Activated CD4-positive, CD25-positive, alpha-beta regulatory T cell treated with anti-CD3 and anti-CD28 coated beads, Interleukin-2, amount 50 U/mL, for 24 hours (primary cell): Measurements from ENCODE around the gene SEZ6.

Experiments used
- ATAC-seq, 2 donors: fragments of 150-1000 bp; cut with Tn5 transposase; one replicate each; pipeline ENCODE4 v1.10.0; 2021; ENCODE audit warnings: mild to moderate bottlenecking in 1 of 2, moderate library complexity in 1 of 2

Gene SEZ6

DNA sequence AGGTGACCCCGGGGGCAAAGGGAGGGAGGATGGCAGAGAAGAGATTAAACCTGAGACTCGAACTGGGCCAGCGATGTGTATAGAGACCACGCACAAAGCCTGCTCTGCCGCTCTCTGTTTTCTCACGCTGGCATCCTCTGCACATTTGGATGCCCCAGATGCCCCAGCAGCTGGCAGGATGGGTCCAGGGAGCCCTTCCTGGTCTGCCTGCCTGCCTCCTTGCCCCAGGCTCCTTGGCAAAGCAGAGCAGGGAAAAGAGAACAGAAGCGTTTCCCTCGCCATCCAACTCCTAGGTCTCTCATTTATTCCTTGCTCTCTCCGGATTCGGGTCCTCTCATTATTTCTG, 31.9 kb upstream of the SEZ6 start:
- ATAC-seq: no peak

DNA sequence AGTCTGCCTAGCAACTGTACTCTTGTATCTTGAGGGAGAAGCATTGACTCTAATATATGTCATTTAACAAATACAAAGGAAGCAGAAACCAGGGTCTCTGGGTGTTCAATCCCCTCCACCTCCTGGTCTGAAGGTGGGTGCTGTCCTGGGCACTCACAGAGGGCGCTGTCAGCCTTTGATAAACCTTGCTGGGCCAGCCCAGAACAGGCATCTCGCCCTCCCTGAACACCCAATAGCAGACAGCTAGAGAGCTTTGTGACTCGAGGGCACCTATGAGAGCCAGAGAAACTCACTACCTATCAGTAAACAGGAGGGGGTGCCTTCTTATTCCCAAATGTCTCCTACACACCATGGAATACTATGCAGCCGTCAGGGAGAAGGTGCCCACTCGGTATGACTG, 30.8 kb upstream of the SEZ6 start:
- ATAC-seq: no peak

DNA sequence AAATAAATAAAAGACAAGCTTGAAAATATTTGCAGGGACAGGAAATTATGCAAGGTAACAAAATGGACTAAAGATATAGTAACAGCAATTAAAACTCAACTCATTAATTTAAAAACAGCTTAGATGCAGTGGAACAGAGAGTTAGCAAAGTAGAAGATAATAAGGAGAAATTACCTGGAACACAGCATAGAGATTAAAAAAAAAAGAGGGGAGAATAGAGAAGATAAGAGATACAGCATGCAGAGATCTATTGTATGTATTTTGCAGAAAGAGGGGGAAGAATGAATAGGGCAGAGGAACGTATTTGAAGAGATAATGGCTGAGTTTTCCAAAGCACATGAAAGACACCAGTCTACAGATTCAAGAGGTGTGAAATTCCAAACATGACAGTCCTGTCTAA, 28.7 kb upstream of the SEZ6 start:
- ATAC-seq: no peak

DNA sequence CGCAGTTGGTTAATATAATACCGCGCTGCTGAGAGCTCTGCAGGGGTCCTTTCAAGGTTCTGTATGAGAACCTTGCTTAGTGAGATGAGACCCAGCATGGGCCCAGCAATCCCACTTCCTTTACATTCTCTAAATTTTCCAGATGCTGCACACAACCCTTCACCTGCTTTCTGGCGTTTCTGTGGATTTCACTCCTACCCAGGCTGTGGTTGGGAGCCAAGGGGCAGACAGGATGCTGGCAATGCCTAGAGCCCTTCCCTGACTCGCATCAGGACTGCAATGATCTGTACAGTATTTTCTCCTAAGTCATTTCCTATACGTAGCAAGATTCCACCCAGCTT, 27.0 kb upstream of the SEZ6 start:
- ATAC-seq: no peak

DNA sequence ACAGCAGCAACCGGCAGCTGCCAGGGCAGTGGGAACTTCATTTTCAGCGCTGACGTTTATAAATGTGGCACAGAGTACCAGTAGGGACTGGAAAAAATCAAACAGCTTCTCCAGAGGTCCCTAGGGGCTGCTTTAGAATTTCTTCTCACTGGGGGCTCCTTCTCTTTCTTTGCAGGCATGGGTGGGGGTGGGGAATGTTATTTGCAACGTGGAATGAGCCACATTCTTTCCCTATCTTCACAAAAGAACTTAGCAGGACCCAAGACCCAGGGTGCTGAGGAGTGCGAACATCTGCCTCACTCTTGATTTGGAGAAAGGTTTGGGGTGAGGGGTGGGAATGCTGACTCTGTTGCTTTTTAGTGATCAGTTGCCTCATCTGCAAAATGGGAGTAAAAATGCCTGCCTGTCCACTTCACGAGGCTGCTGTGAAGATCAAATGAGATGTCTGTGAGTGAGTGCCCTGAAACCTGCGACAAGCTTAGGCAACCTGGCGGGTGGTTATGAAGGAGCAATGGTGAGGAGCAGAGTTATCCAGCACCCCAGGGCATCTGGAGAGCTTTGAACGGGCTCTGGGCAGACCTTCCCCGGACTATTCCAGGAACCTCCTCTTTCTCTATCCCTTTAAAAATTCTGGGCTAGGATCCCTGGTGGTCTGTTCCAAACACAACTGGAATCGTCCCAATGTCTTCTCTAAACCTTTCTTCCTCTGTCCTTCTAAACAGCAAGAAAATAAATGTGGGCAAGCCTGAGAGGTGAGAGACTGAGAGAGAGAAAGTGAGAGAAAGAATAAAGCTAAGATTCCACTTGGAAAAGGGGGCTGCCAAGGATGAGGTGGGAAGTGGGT, 26.4 kb upstream of the SEZ6 start:
- no peak for ATAC-seq

DNA sequence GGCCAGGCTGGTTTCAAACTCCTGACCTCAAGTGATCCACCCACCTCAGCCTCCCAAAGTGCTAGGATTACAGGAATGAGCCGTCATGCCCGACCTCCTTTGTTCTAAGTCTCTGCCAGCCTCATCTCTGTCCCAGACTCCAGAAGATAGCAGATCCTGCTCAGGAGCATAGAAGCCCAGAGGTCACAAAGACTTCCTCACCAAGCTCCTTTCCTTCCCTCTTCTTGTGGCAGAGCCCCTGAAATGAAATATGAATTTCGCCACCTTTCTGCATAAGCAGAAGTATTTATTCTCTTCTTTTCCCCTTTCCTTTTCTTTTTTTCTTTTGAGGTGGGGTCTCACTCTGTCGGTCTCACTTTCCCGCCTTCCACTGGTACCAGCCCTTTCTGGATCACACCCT, 25.7 kb upstream of the SEZ6 start:
- ATAC-seq: no peak

DNA sequence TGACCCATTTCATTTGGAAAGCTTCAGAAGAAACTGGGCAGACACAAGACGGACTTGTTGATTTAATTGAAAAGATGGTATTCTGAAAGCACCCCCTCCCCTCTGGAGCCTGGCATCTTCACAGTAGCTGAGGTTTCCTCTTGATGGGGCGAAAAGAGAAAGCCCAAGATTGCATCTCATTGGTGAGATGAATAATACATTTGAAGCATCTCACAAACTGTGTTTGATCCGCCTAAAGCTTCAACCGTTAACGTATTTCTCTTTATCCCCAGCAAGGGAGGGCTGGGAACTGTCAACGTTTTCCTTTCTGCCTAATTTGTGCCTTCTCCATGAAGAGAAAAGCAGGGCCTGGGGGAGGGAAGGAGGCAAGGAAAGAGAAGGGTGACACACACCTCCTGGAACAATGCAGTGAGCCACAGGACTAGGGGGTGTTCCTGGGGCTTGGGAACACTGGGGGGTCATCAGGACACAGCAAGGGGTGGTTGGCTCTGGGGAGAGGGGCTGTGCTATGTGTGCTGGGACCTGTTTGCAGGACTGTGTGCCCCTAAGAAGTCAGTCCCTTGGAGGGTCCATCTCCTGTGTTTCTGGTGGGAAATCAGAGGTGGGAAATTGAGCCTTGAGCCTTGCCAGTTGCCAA, 18.6 kb upstream of the SEZ6 start:
- no peak for ATAC-seq

DNA sequence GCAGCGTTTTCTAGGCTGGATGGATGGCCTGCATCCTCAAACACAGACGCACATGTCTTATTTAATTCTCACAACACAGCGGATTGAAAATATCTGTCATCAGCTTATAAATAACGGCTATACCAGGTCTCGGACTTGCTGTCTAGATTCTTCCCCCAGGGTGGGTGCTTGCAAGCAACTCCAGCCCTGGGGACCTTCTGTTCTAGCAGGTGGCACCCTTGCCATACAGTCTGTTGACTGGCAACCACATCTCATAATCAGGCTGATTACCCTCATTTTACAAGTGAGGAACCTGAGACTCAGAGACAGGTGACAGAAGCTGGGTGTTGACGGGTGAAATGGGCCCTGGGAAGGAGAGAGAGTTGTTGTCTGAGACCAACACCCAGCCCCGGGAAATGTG, 16.2 kb upstream of the SEZ6 start:
- ATAC-seq: no peak

DNA sequence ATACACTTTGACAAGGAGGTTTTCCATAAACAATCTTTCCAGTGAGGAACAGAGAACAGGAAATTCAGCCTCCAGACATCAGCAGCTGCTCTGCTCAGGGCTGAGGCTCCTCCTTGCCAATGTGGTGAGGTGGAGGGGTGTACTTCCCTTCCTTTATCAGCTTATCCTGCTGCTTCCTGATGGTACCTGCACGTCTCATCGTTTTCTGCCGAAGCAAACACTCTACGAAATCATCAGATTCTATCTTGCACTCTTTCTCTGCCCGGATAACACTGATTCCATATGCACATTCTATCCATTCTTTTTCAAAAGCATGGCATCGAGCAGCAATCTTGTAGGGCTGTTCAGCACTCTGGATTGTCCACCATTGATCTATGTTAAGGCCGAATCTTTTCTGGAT, 15.4 kb upstream of the SEZ6 start:
- no peak for ATAC-seq

DNA sequence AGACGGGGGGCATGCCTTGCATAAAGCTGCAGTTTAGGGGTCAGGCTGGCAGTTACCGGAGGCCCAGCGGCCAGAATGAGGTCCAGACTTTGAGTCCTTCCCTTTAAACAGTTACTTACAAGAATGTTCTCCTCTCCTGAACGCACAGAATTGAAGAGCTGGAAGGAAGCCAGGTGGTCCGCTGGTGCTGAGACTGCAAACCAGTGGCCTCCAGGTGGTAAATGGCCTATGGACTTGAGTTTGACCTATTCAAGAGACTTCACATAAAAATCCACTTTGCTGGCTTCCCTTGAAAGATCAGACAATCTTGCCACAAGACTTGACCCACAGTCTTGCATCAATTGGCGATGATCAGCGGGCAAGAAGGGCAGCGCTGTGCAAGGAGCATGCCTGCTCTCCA, 14.7 kb upstream of the SEZ6 start:
- ATAC-seq: no peak

DNA sequence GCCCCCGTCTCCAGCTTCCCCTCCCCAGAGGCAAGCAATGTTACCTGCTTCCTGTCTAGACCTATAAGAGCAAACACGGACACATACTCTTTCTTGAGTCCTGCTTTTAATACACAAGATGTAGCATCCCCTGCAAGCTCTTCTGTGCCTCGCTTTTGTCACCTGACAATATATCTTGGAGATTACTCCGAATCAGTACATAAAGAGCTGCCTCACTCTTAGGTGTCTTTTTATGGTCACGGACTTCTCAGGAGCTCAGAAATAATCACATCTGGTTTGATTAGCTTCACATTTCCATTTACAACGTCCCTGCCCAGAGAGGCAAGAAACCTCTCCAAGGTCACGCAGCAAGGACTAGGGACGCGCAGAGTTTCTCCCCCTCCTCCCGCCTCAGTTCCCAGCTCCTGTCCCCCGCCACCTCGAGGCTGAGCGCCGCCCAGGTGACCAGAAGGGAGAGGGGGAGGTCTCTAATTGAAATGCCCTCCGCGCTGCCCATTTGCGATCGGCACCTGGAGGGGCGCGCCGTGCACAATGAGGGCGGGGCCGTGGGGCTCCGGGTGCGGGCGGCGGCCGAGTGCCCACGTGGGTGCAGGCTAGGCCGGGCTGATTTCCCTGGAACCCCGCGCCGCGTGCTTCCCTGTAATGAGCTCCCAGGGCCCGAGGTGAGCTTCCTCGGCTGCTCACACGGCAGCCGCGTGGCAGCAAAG, 13.8 kb upstream of the SEZ6 start:
- peak in 1 of 2 donors; percentile 44 for ATAC-seq

DNA sequence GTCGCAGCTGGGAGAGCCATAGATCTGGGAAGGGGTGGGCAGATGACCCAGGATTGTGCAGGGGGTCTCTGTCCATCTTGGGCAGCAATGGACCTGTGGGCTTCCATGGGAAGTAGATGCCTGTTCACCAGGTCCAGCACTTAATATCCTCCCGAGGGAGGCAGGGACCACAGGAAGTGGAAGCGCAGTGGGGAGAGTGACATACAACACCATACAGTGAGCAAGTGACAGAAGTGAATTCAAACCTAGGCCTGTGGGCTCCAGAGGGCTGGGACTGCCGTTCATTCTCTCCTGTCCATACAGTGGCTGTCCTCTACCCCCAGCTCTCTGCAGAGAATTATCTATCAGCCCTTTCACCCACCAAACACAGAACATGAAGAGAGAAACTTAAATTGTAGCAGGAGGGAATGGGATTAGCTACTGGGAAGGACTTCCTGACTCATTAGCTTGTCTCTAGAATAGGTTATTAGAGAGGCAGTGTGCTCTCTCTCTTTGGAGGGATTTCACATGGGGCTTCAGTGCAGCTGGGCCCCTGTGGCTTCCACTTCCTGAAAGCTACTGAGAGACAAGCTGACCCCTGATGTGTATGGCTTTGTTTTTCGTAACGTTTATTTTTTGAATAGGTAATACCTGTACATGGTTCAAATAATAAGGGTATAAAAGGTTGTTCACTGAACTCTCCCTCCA, 13.1 kb upstream of the SEZ6 start:
- no peak for ATAC-seq

DNA sequence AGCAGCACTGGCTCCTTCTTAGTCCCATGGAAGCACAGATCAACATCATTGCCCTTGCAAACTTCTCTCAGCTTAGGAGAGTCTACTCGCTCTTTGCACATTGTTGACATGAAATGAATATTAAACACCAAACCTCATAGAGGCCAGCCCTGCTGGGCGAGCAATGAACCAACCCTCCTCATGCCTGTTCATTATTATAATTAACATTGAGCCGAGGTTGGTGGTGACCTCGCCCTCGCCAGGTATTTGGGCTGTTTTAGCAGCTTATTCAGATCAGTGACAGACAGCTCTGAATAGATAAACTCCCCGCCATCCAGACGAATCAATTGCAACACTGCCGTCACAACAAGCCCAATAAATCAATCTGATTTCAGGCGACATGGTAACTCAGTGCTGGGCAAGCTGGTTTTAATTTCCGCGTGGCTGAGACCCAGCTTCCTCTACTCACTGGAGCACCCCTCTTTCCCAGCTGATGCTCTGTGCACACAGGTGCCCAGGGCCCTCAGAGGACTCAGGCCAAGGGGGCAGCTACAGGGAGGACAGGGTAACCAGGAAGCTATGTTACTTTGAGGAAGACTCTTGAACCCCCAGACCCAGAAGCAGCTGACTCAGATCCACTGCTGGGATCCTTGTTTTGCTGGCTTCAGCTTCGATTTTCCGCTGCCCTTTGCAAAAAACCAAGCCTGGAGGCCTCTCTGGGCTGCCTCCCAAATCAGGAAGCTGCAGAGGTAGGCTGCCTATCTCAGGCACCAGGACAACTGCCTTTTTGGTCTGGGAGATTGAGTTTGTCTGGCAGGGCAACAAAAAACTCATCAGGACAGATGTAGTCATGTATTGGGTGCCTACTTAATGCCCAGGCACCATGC, 10.7 kb upstream of the SEZ6 start:
- no peak for ATAC-seq

DNA sequence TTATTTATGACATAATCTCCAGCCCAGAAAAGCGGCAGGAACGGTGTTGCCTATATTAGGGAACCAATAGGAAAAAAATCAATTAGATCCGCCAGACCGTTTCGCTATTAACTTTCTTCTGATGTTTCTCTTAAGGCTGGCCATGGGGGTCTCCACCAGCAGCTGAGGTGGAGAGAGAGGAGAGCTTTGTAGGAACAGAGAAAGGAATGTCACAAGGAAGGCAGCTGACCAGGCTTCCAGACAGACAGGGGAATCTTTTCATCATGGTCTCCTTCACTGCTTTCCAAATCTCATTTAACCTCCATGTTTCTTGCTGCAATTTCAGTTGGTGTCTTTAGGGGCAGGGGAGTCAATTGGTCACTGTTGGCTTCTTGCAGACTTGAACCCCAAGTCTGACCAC, 8.9 kb upstream of the SEZ6 start:
- ATAC-seq: no peak

DNA sequence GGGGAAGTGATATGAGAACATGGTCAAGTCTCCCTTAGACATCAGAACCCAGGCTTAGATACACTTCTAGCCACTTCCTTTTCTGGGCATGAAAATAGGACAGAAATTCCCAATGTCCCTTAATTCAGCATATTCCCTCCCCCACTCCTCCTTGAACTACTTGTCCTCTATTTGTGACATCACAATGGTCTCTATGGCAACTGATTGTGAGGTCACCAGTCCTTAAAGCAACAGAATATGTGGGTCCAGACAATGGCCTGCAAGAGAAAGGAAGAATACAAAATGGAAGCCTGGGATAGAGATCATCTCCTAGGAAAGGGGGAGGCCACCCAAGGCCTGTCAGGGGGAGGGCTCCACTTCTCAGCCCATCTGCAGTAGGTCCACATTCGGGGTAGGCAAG, 6.7 kb upstream of the SEZ6 start:
- no peak for ATAC-seq

DNA sequence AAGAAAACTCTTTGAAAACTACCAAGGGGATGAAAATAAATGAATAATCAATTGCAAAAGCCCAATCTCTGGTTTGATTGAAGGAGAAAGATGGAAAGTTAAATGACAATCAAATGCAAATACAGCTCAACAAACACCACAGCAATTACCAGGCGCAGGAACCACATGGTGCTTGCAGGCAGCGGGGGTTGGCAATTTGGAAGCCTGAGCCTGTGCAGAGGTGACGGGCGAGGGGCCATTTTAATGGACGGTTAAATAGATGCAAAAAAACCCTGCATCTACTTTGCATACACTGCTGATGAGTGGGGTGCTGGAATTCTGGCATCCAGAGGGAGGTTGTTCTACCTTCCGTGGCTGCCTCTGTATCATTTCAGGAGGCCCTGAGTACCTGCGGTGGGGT, 4.8 kb upstream of the SEZ6 start:
- no peak for ATAC-seq

DNA sequence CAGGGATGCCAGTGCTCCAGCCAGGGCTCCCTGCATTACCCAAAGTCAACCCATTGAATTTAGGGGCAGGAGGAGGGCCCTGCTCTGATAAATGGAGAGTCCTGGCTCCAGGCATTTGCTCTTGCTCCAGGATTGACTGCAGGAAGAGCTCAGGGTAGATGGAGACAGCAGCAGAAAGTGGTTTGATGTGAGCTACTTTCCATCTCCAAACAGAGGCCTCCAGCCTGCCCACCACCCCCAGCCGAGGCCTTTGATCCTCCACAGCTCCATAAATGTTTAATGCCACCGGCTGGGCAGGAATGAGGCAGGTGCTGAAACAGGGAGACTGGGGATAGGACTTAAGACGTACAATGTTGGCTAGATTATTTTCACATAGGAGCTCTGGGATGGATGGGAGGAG, 4.3 kb upstream of the SEZ6 start:
- ATAC-seq: no peak

DNA sequence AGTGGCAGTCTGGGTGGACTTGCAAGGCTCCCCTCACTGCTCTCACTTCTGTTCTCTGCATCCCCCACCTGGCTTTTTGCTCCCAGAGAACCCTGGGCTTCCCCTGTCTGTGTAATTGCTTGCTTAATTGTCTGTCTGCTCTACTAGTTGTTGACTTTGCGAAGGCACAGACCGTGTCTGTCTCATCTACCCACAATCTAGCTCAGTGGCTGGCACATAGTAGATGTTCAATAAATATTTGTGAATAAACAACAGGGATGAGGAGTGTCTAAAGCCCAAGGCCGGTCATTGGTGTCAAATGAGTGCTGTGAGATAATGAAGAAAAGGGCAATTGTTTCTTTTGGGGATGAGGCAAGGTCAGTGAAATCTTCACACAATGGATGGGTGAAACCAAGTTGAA, 2.8 kb upstream of the SEZ6 start:
- ATAC-seq: no peak

DNA sequence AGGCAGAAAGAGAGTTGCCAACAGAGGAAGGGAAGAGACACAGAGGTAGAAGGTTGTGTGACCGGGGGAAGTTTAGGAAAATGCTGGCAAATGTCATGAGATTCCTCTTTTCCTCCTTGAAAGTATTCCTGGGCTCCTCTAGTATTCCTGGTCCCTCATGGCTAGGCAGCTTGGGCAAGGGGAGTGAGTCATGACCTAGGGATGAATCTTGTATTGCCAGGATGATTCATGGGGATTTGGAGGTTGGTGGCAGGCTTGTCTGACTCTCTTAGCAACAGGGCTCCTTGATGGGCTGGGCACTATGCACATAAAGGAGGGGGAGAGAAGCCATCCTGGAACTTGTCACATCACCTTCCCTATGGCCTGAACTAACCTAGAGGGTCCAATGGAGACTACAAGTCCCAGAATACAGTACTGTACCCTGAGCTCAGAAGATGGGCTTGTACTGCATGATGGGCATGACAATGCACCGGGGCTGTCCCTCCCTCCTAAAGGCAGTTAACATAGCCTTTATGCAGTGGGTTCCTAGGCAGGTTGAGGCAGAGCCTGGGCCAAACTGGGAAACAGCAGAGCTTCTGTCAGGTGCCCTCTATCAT, 2.1 kb upstream of the SEZ6 start:
- no peak for ATAC-seq

DNA sequence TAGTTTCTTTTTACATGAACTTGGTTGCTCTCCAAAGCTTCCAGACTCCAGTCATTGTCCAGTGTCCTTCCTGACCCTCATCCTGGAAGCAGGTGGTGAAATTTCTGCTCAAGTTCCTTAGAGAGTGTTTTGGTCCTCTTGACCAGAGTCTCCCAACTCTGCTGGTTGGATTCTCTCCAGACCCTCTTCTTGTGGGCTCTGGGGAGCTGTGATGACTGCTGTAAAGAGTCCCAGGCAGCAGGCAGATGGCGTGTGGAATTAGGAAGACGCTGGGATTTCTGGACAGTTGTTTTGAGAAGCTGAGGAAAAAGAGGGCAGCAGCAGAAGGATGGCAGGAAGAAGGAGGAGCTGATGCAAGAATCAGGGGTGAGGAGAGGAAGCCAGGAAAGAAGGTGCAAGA, 1.6 kb upstream of the SEZ6 start:
- no peak for ATAC-seq

DNA sequence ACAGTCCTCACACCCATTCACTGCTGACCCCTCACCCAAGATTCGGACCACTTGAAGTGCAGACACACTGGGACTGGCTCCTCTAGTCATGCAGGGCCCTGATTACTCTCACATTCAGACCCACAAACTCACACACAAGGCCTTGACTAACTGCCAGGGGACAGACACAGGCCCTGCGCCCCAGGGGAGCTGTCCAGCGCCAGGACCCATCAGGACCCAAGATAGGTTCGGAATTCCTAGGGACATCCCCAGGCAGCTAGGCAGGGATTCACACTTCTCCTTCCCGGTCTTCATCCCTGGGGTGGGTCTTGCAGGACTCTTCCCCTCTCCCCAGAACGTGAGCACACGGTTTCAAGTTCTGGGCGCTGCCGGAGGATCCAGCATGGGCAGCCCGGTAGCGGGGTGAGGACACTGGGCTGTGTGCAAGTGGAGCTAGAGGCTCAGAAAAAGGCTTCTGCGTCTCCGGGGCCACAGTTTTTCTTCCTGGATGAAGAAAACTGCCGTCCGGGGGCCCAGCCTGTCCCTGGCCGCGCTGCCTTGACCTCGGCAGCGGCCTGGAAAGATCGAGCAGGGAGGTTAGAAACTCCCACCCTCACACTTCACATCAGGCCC, 1.6 kb downstream of the SEZ6 start:
- no peak for ATAC-seq

DNA sequence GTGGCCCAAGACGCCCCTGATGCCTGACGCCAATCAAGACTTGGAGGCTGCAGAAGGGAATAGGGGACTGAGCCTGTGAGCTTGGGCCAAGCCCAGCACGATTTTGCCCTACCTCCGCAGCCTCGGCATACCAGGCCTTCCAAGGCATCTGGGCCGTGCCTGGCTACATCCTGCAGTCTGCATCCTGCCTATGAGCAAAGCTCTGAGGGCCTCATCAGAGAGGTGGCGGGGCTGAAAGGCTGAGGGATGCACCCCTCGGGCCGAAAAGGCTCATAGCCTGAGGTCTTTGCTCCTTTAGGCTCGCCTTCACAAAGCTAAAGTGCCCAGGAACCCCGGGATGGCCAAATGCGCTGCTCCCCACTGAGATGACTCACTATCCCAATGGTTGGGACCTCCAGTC, 2.5 kb downstream of the SEZ6 start:
- ATAC-seq: no peak
